K562 (cell line): ENCODE data around the gene ATP5MK. TPM values are rescaled to one million over a fixed set of nuclear protein-coding genes. Genes with fewer than 3 reads are reported as not detected.

ENCODE experiments used
- BCLAF1 ChIP-seq, 2 experiments: fragments of 450-650 bp in 1 of 2; IDR thresholded peaks; 2 replicates each; pipeline ENCODE4 v1.6.1; 2011 to 2017; ENCODE audit warnings: low read depth in 2 of 2, antibody characterized with exemption in 1 of 2, borderline replicate concordance in 1 of 2, low read length in 1 of 2, mild to moderate bottlenecking in 1 of 2, mixed read lengths in 1 of 2; ENCODE audit not compliant: control insufficient read depth in 1 of 2
- E2F3 ChIP-seq: fragments of 250-450 bp; sonication (Bioruptor Pico); IDR thresholded peaks from 2 replicates; pipeline ENCODE4 v1.4.0; 2020; ENCODE audit warnings: mild to moderate bottlenecking
- MCM3 ChIP-seq: fragments of 450-650 bp; IDR thresholded peaks from 2 replicates; pipeline ENCODE4 v1.6.1; 2016
- NCOA6 ChIP-seq: fragments of 450-650 bp; IDR thresholded peaks from 2 replicates; pipeline ENCODE4 v1.6.1; 2017; ENCODE audit warnings: mild to moderate bottlenecking
- PATZ1 ChIP-seq: fragments of 250-450 bp; sonication (Bioruptor Pico); IDR thresholded peaks from 2 replicates; pipeline ENCODE4 v1.5.0; 2020; ENCODE audit warnings: mild to moderate bottlenecking, borderline replicate concordance
- PML ChIP-seq: IDR thresholded peaks from 2 replicates; pipeline ENCODE4 v1.6.1; 2012; ENCODE audit warnings: low read length, inconsistent platforms
- PPARD ChIP-seq: fragments of 250-450 bp; sonication (Bioruptor Pico); IDR thresholded peaks from 2 replicates; pipeline ENCODE4 v1.8.0; 2022; ENCODE audit warnings: inconsistent platforms, mild to moderate bottlenecking, moderate library complexity
- SAFB ChIP-seq: fragments of 200-400 bp; formaldehyde crosslinking; IDR thresholded peaks from 2 replicates; pipeline ENCODE4 v1.6.1; 2017; ENCODE audit warnings: low read depth, low read length, borderline replicate concordance
- XRCC4 ChIP-seq: IDR thresholded peaks from one replicate; pipeline ENCODE4 v1.6.1; 2011; ENCODE audit not compliant: insufficient read depth, insufficient read length; ENCODE audit errors: extremely low read depth
- ZNF407 ChIP-seq: fragments of 450-650 bp; IDR thresholded peaks from 2 replicates; pipeline ENCODE4 v1.6.1; 2016; ENCODE audit warnings: low read depth
- ZNF778 ChIP-seq: fragments of 450-650 bp; formaldehyde crosslinking; IDR thresholded peaks from 2 replicates; pipeline ENCODE4 v1.4.0; 2020; ENCODE audit warnings: mild to moderate bottlenecking, moderate library complexity
- polyA plus RNA-seq, 8 experiments: library from polyadenylated mRNA; depleted of rRNA in 4 of 8; stranded (reverse) in 5 of 8; unstranded in 3 of 8; fragments of >200 nt; fragmentation: Nextera tagmentation in 2 of 8; fragmentation: Illumina TruSeq in 1 of 8; extraction: Ambion mirVana in 2 of 8; extraction: Trizol in 1 of 8; gene quantifications; 2 replicates each; pipeline versions ENCODE4 v1.2.1 to v1.2.3, GENCODE V29; 2011 to 2014; ENCODE audit warnings: inconsistent platforms in 1 of 8, missing spikeins in 1 of 8
- total RNA-seq, 7 experiments: library from RNA; depleted of rRNA in 6 of 7; stranded (reverse); fragments of >200 nt in 6 of 7; fragmentation: Illumina TruSeq in 2 of 7; extraction: Trizol in 2 of 7; gene quantifications; 2 replicates each; pipeline versions ENCODE4 v1.2.1 to v1.2.3, GENCODE V29; 2011 to 2021; ENCODE audit warnings: low replicate concordance in 1 of 7

ATP5MK gene
- total and polyA plus RNA-seq, 9 of the 15 experiments (the other 6 are each of a cell fraction or from before 2014, with no cell fraction given): 182 to 1,810 (median 741) TPM

GRCh38 chr10:103367782-103368518 lies 28.3 kb downstream of the ATP5MK start, which contains the start of gene TAF5 (continued):
- TF ChIP-seq ZNF407 (no peak), PATZ1 (CRISPR knock-in tag) (no peak), SAFB (no peak), XRCC4 (no peak), PML (peak; percentile 67), ZNF778 (no peak), E2F3 (CRISPR knock-in tag) (no peak), PPARD (CRISPR knock-in tag) (no peak), NCOA6 (no peak), BCLAF1 (IDR thresholded peaks at IDR 0.05; ENCODE audit: borderline replicate concordance in 1 of 2, control insufficient read depth in 1 of 2, low read depth in 2 of 2, low read length in 1 of 2) (no peak), MCM3 (no peak)
